ENCODE results near the gene AQP12A.

AQP12A gene

GRCh38 chr2:240712121-240712520 lies 20.5 kb downstream of the AQP12A start:
- TF ChIP-seq, protein P1, sequence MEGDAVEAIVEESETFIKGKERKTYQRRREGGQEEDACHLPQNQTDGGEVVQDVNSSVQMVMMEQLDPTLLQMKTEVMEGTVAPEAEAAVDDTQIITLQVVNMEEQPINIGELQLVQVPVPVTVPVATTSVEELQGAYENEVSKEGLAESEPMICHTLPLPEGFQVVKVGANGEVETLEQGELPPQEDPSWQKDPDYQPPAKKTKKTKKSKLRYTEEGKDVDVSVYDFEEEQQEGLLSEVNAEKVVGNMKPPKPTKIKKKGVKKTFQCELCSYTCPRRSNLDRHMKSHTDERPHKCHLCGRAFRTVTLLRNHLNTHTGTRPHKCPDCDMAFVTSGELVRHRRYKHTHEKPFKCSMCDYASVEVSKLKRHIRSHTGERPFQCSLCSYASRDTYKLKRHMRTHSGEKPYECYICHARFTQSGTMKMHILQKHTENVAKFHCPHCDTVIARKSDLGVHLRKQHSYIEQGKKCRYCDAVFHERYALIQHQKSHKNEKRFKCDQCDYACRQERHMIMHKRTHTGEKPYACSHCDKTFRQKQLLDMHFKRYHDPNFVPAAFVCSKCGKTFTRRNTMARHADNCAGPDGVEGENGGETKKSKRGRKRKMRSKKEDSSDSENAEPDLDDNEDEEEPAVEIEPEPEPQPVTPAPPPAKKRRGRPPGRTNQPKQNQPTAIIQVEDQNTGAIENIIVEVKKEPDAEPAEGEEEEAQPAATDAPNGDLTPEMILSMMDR (IDR thresholded peaks at IDR 0.05): no peak
- Mint-ChIP-seq H3K4me3 (no peak overlapping the region), H3K9me3 (peaks cover 12% of the 10 kb centered on the region), H3K27ac (no peak overlapping the region), H3K36me3 (ENCODE audit: low read depth) (peaks cover 4% of the 10 kb centered on the region), H3K4me1 (peaks cover 17% of the 10 kb centered on the region), H3K27me3 (ENCODE audit: low read depth, poor library complexity) (peaks cover 14% of the 10 kb centered on the region)
- DNase-seq: no peak

DNA sequence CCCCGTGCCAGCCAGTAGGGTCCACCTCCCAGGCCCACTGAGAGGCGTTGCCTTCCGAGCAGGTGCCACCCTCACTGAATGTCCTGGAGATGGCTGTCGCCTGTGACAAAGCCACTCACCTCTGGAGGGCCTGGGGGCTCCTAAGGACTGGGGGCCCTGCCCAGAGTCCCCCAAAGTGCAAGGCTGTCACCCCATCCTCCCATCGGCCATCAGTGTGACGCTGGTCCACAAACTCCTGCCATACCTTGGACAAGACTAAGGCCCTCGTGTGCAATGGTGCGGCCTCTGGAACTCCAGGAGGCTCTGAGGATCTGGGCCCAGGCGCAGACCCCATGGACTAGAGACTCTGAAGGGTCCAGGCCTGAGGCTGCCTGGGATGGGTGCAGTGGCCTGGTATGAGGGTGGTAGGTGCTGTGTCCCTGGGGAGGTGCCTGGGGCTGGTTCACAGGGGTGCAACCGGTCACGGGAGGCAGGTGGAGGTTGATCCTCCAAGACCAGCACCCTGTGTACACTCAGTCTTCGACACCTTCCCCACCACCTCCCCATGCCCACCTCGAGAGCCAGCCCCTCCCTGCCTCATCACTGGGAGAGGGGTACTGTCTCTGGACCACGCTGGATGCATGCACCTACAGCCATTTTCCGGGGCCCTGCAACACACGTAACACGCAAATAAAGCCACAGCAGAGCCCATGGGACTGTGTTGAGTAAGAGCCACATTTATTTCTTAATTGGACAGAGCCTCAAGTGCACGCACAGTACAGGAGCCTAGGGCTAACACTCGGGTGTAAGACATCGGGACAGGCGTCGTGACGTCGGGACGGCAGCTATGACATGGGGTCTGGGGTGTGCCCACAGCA lies 21.6 kb downstream of the AQP12A start:
- no peak overlapping the region for H3K27ac Mint-ChIP-seq

GRCh38 chr2:240713928-240714746 lies 22.5 kb downstream of the AQP12A start:
- TF ChIP-seq, protein P1 (IDR thresholded peaks at IDR 0.05): no peak
- H3K27ac Mint-ChIP-seq: peak overlapping the region; percentile 59
- no peak overlapping the region for H3K4me3 Mint-ChIP-seq
- DNase-seq: no peak
- peaks cover 2% of the 10 kb centered on the region for H3K9me3 Mint-ChIP-seq
- peaks cover 3% of the 10 kb centered on the region for H3K27me3 Mint-ChIP-seq (ENCODE audit: low read depth, poor library complexity)
- no peaks in the 10 kb centered on the region for H3K36me3 Mint-ChIP-seq (ENCODE audit: low read depth)
- H3K4me1 Mint-ChIP-seq: peaks cover 4% of the 10 kb centered on the region

More for the DNA sequence above, 21.6 kb downstream of the AQP12A start:
- Mint-ChIP-seq H3K36me3 (ENCODE audit: low read depth) (peaks cover 2% of the 10 kb centered on the region), H3K9me3 (peaks cover 11% of the 10 kb centered on the region), H3K4me3 (no peak overlapping the region), H3K4me1 (peaks cover 5% of the 10 kb centered on the region), H3K27me3 (ENCODE audit: low read depth, poor library complexity) (peaks cover 7% of the 10 kb centered on the region)
- no peak for DNase-seq
- TF ChIP-seq, protein P1 (IDR thresholded peaks at IDR 0.05): no peak

- Mint-ChIP-seq H3K36me3 (ENCODE audit: low read depth) (no peaks in the 10 kb centered on the region), H3K27me3 (ENCODE audit: low read depth, poor library complexity) (peaks cover 3% of the 10 kb centered on the region), H3K4me3 (no peak overlapping the region), H3K9me3 (no peaks in the 10 kb centered on the region), H3K27ac (no peak overlapping the region), H3K4me1 (peaks cover 4% of the 10 kb centered on the region)
- DNase-seq: no peak
- TF ChIP-seq, protein P1 (IDR thresholded peaks at IDR 0.05): no peak
Measured at GRCh38 chr2:240714747-240715725, 23.4 kb downstream of the AQP12A start.

DNA sequence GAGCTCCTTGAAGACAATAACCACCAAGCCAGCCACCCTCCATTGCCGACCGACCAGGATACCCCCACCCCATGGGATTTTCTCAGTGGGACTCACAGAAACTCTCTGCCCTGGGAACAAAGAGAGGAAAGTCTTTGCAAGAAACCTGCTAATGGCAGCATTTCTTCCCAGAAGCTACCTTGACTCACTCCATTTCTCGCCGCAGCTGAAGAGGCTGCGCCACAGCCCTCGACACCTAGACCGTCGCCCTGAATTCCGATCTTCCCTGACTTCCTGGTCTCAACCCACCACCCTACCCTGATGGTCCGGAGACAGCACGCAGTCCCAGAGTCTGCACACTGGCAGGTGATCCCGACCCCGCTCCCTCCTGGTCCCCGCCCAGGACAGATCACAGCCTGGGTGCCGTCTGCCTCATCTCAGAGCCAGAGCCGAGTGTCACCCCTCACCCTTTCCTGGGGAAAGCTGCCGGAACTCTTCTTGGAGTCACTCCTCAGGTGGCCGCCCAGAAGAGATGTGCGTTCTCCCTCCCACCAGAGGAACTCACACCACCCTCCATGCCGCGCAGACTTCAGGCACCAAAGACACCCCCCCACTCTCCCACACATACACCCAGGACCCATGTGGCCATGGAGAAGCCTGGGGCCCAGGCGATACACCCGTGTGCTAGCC lies 24.6 kb downstream of the AQP12A start:
- Mint-ChIP-seq H3K4me3 (no peak overlapping the region), H3K27me3 (ENCODE audit: low read depth, poor library complexity) (peaks cover 3% of the 10 kb centered on the region), H3K4me1 (peaks cover 4% of the 10 kb centered on the region), H3K27ac (peak overlapping the region; percentile 8), H3K36me3 (ENCODE audit: low read depth) (no peaks in the 10 kb centered on the region), H3K9me3 (no peaks in the 10 kb centered on the region)
- TF ChIP-seq, protein P1 (IDR thresholded peaks at IDR 0.05): no peak
- DNase-seq: no peak
